Measurements from ENCODE around the gene NECTIN2. TPM values are rescaled to one million over a fixed set of nuclear protein-coding genes. Genes with fewer than 3 reads are reported as not detected.

The NECTIN2 gene
- polyA plus RNA-seq, 4 donors: 72.5 to 153 (median 100) TPM

GRCh38 chr19:44813070-44813840, 32.8 kb upstream of the NECTIN2 start:
- Histone ChIP-seq H3K4me1 (ENCODE audit: control insufficient read depth in 3 of 3, insufficient read depth in 2 of 3, low read depth in 1 of 3, low read length in 2 of 3) (peaks cover 3 to 42% (median 3%) of the 10 kb centered on the region in 3 donors), H3K27ac (ENCODE audit: low read depth in 1 of 3, low read length in 2 of 3) (no peak overlapping the region), H3K4me3 (ENCODE audit: low read depth in 1 of 3, low read length in 3 of 3) (no peak overlapping the region), H3K27me3 (ENCODE audit: control insufficient read depth in 3 of 3, insufficient read depth in 3 of 3, low read length in 3 of 3) (no peaks in the 10 kb centered on the region), H3K9me3 (ENCODE audit: control insufficient read depth in 2 of 2, insufficient read depth in 1 of 2, low read depth in 1 of 2, low read length in 1 of 2) (no peaks in the 10 kb centered on the region), H3K36me3 (ENCODE audit: control insufficient read depth in 3 of 3, insufficient read depth in 2 of 3, low read depth in 1 of 3, low read length in 3 of 3) (peaks cover 0 to 57% (median 0%) of the 10 kb centered on the region in 3 donors)
- WGBS, 3 donors: 85 to 89% (median 89%) methylated on average over 30 to 38 of the region's 38 CpGs
- FAIRE-seq: no peak
- no peak for DNase-seq

DNA sequence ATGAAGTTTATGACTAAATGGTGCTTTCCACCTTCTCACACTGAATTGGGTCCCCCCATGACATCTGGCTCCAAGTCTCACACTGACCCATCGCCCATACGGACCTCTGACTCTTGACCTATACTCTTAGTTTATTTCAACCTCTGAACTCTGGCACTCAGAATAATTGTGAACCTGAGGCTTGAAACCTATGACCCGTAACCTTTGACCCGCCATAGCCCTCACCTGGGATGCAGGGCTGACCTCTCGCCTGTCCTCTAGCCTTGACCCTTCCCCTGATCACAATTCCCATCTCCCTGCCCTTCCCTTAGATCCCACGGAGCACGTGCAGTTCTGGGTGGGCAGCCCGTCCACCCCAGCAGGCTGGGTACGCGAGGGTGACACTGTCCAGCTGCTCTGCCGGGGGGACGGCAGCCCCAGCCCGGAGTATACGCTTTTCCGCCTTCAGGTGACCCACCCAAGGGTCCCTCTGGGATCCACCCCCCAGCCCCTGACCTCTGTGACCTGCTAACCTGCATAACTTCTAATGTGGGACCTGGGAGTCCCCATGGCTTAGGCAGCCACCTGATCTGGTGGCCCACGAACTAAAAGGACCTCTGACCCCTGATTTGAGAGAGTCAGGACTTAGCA, 32.1 kb upstream of the NECTIN2 start:
- Histone ChIP-seq H3K36me3 (ENCODE audit: control insufficient read depth in 3 of 3, insufficient read depth in 2 of 3, low read depth in 1 of 3, low read length in 3 of 3) (peaks cover 0 to 59% (median 0%) of the 10 kb centered on the region in 3 donors), H3K27me3 (ENCODE audit: control insufficient read depth in 3 of 3, insufficient read depth in 3 of 3, low read length in 3 of 3) (no peaks in the 10 kb centered on the region), H3K9me3 (ENCODE audit: control insufficient read depth in 2 of 2, insufficient read depth in 1 of 2, low read depth in 1 of 2, low read length in 1 of 2) (no peaks in the 10 kb centered on the region), H3K4me3 (ENCODE audit: low read depth in 1 of 3, low read length in 3 of 3) (no peak overlapping the region), H3K4me1 (ENCODE audit: control insufficient read depth in 3 of 3, insufficient read depth in 2 of 3, low read depth in 1 of 3, low read length in 2 of 3) (peaks cover 0 to 44% (median 3%) of the 10 kb centered on the region in 3 donors), H3K27ac (ENCODE audit: low read depth in 1 of 3, low read length in 2 of 3) (no peak overlapping the region)
- no peak for FAIRE-seq
- 85 to 92% (median 86%) methylated on average over 16 of the region's 16 CpGs for WGBS, 3 donors
- no peak for DNase-seq

GRCh38 chr19:44814517-44814916, 31.6 kb upstream of the NECTIN2 start:
- WGBS, 3 donors: 90 to 96% (median 96%) methylated on average over 17 of the region's 17 CpGs
- FAIRE-seq (no peak), DNase-seq (no peak)
- Histone ChIP-seq H3K27me3 (ENCODE audit: control insufficient read depth in 3 of 3, insufficient read depth in 3 of 3, low read length in 3 of 3) (no peaks in the 10 kb centered on the region), H3K4me1 (ENCODE audit: control insufficient read depth in 3 of 3, insufficient read depth in 2 of 3, low read depth in 1 of 3, low read length in 2 of 3) (peaks cover 0 to 45% (median under 1%) of the 10 kb centered on the region in 3 donors), H3K36me3 (ENCODE audit: control insufficient read depth in 3 of 3, insufficient read depth in 2 of 3, low read depth in 1 of 3, low read length in 3 of 3) (peaks cover 0 to 65% (median 0%) of the 10 kb centered on the region in 3 donors), H3K9me3 (ENCODE audit: control insufficient read depth in 2 of 2, insufficient read depth in 1 of 2, low read depth in 1 of 2, low read length in 1 of 2) (no peaks in the 10 kb centered on the region), H3K4me3 (ENCODE audit: low read depth in 1 of 3, low read length in 3 of 3) (no peak overlapping the region), H3K27ac (ENCODE audit: low read depth in 1 of 3, low read length in 2 of 3) (no peak overlapping the region)

DNA sequence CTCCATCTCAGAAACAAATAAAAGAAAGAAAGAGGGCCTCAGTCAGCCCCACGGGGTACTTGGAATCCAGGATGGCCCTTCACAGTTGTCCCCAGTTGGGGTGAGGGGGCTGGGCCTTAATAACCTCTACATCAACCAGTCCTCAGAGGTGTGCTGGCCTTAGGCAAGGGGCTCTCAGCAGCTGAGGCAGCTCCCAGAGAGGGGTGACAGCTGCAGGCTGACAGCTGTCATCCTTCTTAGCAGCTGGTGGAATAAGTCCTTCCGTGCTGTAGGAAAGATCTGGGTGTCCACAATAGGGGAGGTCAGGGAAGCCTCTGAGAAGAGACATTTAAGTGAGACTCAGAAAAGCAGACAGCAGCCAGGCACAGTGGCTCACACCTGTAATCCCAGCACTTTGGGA, 29.8 kb upstream of the NECTIN2 start:
- Histone ChIP-seq H3K9me3 (ENCODE audit: control insufficient read depth in 2 of 2, insufficient read depth in 1 of 2, low read depth in 1 of 2, low read length in 1 of 2) (no peaks in the 10 kb centered on the region), H3K4me1 (ENCODE audit: control insufficient read depth in 3 of 3, insufficient read depth in 2 of 3, low read depth in 1 of 3, low read length in 2 of 3) (peaks cover 0 to 28% (median 0%) of the 10 kb centered on the region in 3 donors), H3K4me3 (ENCODE audit: low read depth in 1 of 3, low read length in 3 of 3) (no peak overlapping the region), H3K36me3 (ENCODE audit: control insufficient read depth in 3 of 3, insufficient read depth in 2 of 3, low read depth in 1 of 3, low read length in 3 of 3) (peaks cover 0 to 72% (median 0%) of the 10 kb centered on the region in 3 donors), H3K27me3 (ENCODE audit: control insufficient read depth in 3 of 3, insufficient read depth in 3 of 3, low read length in 3 of 3) (no peaks in the 10 kb centered on the region), H3K27ac (ENCODE audit: low read depth in 1 of 3, low read length in 2 of 3) (no peak overlapping the region)
- DNase-seq (no peak), FAIRE-seq (no peak)
- whole genome bisulfite sequencing, 3 donors: 62 to 75% (median 74%) methylated on average over 2 of the region's 2 CpGs

GRCh38 chr19:44817725-44818465, 28.2 kb upstream of the NECTIN2 start:
- peak overlapping the region in 1 of 3 donors; percentile 61 for H3K27ac ChIP-seq (ENCODE audit: low read depth in 1 of 3, low read length in 2 of 3)
- H3K27me3 ChIP-seq (ENCODE audit: control insufficient read depth in 3 of 3, insufficient read depth in 3 of 3, low read length in 3 of 3): no peaks in the 10 kb centered on the region
- no peak overlapping the region for H3K4me3 ChIP-seq (ENCODE audit: low read depth in 1 of 3, low read length in 3 of 3)
- H3K4me1 ChIP-seq (ENCODE audit: control insufficient read depth in 3 of 3, insufficient read depth in 2 of 3, low read depth in 1 of 3, low read length in 2 of 3): peaks cover 0 to 19% (median 0%) of the 10 kb centered on the region in 3 donors
- H3K36me3 ChIP-seq (ENCODE audit: control insufficient read depth in 3 of 3, insufficient read depth in 2 of 3, low read depth in 1 of 3, low read length in 3 of 3): peaks cover 0 to 64% (median 0%) of the 10 kb centered on the region in 3 donors
- FAIRE-seq (no peak), DNase-seq (peak; percentile 28 to 52)
- 73 to 84% (median 78%) methylated on average over 8 of the region's 8 CpGs for WGBS, 3 donors
- H3K9me3 ChIP-seq (ENCODE audit: control insufficient read depth in 2 of 2, insufficient read depth in 1 of 2, low read depth in 1 of 2, low read length in 1 of 2): no peaks in the 10 kb centered on the region

DNA sequence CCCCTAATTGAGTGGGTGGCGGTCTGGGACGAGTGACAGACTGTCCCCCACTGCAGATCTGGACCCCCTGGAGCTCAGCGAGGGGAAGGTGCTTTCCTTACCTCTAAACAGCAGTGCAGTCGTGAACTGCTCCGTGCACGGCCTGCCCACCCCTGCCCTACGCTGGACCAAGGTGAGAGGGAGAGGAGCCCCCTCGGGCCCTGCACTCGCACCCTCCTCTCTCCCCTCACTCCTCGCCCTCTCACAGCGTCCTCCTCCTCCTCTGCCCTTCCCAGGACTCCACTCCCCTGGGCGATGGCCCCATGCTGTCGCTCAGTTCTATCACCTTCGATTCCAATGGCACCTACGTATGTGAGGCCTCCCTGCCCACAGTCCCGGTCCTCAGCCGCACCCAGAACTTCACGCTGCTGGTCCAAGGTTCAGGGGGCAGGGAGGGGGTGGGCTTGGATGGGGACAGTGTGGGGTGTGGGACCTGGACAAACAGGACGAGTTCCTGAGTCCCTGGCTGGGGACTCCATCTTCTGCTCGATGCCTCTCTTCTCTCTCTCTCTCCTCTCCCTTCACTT, 27.5 kb upstream of the NECTIN2 start:
- H3K27ac ChIP-seq (ENCODE audit: low read depth in 1 of 3, low read length in 2 of 3): peak overlapping the region in 1 of 3 donors; percentile 61
- 38 to 66% (median 59%) methylated on average over 19 to 20 of the region's 20 CpGs for WGBS, 3 donors
- peaks cover 0 to 24% (median 0%) of the 10 kb centered on the region in 3 donors for H3K4me1 ChIP-seq (ENCODE audit: control insufficient read depth in 3 of 3, insufficient read depth in 2 of 3, low read depth in 1 of 3, low read length in 2 of 3)
- DNase-seq (peak; percentile 46 to 81), FAIRE-seq (no peak)
- H3K9me3 ChIP-seq (ENCODE audit: control insufficient read depth in 2 of 2, insufficient read depth in 1 of 2, low read depth in 1 of 2, low read length in 1 of 2): no peaks in the 10 kb centered on the region
- peaks cover 0 to 57% (median 0%) of the 10 kb centered on the region in 3 donors for H3K36me3 ChIP-seq (ENCODE audit: control insufficient read depth in 3 of 3, insufficient read depth in 2 of 3, low read depth in 1 of 3, low read length in 3 of 3)
- no peaks in the 10 kb centered on the region for H3K27me3 ChIP-seq (ENCODE audit: control insufficient read depth in 3 of 3, insufficient read depth in 3 of 3, low read length in 3 of 3)
- no peak overlapping the region for H3K4me3 ChIP-seq (ENCODE audit: low read depth in 1 of 3, low read length in 3 of 3)

DNA sequence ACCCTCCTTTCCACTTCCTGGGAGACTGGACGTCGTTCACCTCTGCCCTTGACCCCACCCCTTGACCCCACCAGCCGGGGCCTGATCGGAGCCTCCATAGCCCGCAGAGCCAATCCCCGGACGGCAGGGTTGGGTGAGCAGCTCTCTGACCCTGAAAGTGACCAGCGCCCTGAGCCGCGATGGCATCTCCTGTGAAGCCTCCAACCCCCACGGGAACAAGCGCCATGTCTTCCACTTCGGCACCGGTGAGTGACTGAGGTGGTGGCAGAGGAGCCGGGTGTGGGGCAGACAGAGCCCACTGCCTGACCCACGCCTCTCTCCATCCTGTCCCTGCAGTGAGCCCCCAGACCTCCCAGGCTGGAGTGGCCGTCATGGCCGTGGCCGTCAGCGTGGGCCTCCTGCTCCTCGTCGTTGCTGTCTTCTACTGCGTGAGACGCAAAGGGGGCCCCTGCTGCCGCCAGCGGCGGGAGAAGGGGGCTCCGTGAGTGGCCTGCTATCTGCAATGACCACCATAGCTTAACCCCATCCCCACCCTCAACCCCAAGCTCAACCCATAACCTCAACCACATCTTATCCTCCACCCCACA, 26.8 kb upstream of the NECTIN2 start:
- Histone ChIP-seq H3K9me3 (ENCODE audit: control insufficient read depth in 2 of 2, insufficient read depth in 1 of 2, low read depth in 1 of 2, low read length in 1 of 2) (no peaks in the 10 kb centered on the region), H3K36me3 (ENCODE audit: control insufficient read depth in 3 of 3, insufficient read depth in 2 of 3, low read depth in 1 of 3, low read length in 3 of 3) (peaks cover 0 to 49% (median 0%) of the 10 kb centered on the region in 3 donors), H3K27ac (ENCODE audit: low read depth in 1 of 3, low read length in 2 of 3) (no peak overlapping the region), H3K4me1 (ENCODE audit: control insufficient read depth in 3 of 3, insufficient read depth in 2 of 3, low read depth in 1 of 3, low read length in 2 of 3) (peaks cover 0 to 24% (median 0%) of the 10 kb centered on the region in 3 donors), H3K27me3 (ENCODE audit: control insufficient read depth in 3 of 3, insufficient read depth in 3 of 3, low read length in 3 of 3) (no peaks in the 10 kb centered on the region), H3K4me3 (ENCODE audit: low read depth in 1 of 3, low read length in 3 of 3) (no peak overlapping the region)
- 91 to 93% (median 91%) methylated on average over 24 to 28 of the region's 28 CpGs for WGBS, 3 donors
- DNase-seq: no peak
- FAIRE-seq: no peak

Measured in small intestine (tissue), 7 donors.